H1 (cell line): ENCODE data around the gene EN1. TPM values are rescaled to one million over a fixed set of nuclear protein-coding genes. Genes with fewer than 3 reads are reported as not detected.

Source experiments
- CTCF ChIA-PET: fragments of 300-600 bp; sonication (Branson Sonifier 250); formaldehyde crosslinking; loops from one replicate; lab custom pipeline; 2021; ENCODE audit not compliant: partially characterized antibody; lab: Charles Lee
- POLR2A ChIA-PET: fragments of 300-600 bp; sonication (Branson Sonifier 250); formaldehyde crosslinking; loops from one replicate; lab custom pipeline; 2021; ENCODE audit warnings: inconsistent platforms; ENCODE audit not compliant: partially characterized antibody; lab: Charles Lee
- DNase-seq, 2 experiments: peaks; one replicate each; pipeline versions ENCODE4 v3.0.0 to v3.0.0-alpha.2; 2010 to 2022; ENCODE audit warnings: low spot score in 2 of 2, low read depth in 1 of 2, mixed read lengths in 1 of 2
- FAIRE-seq: peaks from 2 replicates; lab custom pipeline; 2011; peaks lifted over from hg19 to GRCh38; lab: Jason Lieb, UNC
- H2AFZ ChIP-seq: 2 replicates; pipeline ENCODE4 v1.8.1; 2012; ENCODE audit warnings: low read length, inconsistent platforms
- H2AK5ac ChIP-seq: 2 replicates; pipeline ENCODE4 v1.6.1; 2013; ENCODE audit warnings: low read depth, low read length
- H2BK120ac ChIP-seq: replicated peaks from 2 replicates; pipeline ENCODE3; 2013; ENCODE audit warnings: low read depth, low read length, inconsistent platforms
- H2BK12ac ChIP-seq: 2 replicates; pipeline ENCODE4 v1.6.1; 2013; ENCODE audit warnings: low read depth, low read length
- H2BK15ac ChIP-seq: 2 replicates; pipeline ENCODE4 v1.6.1; 2013; ENCODE audit warnings: low read length
- H2BK20ac ChIP-seq: 2 replicates; pipeline ENCODE4 v1.6.1; 2013; ENCODE audit warnings: low read length
- H2BK5ac ChIP-seq: 2 replicates; pipeline ENCODE4 v1.6.1; 2013; ENCODE audit warnings: low read depth, low read length
- H3K14ac ChIP-seq: 2 replicates; pipeline ENCODE4 v1.6.1; 2013; ENCODE audit warnings: inconsistent platforms; ENCODE audit not compliant: insufficient read length
- H3K18ac ChIP-seq: 2 replicates; pipeline ENCODE4 v1.6.1; 2013; ENCODE audit warnings: low read length; ENCODE audit errors: extremely low read depth
- H3K23ac ChIP-seq: 2 replicates; pipeline ENCODE4 v1.6.1; 2013; ENCODE audit warnings: inconsistent platforms; ENCODE audit not compliant: insufficient read length
- H3K23me2 ChIP-seq: 2 replicates; pipeline ENCODE4 v1.6.1; 2013; ENCODE audit warnings: low read depth, low read length
- H3K27ac ChIP-seq: 2 replicates; pipeline ENCODE4 v1.6.1; 2011; ENCODE audit warnings: low read depth, low read length, inconsistent platforms
- H3K27me3 ChIP-seq, 4 experiments: replicated peaks in 1 of 4; 1 replicate in 1 of 4; 2 replicates in 3 of 4; pipeline versions ENCODE4 v1.6.1 to v1.8.1; 2011 to 2013; ENCODE audit warnings: low read length in 3 of 4, mild to moderate bottlenecking in 3 of 4, inconsistent platforms in 2 of 4, mixed read lengths in 2 of 4, moderate library complexity in 1 of 4; ENCODE audit not compliant: control insufficient read depth in 3 of 4, insufficient read depth in 3 of 4; ENCODE audit errors: extremely low read depth in 1 of 4
- H3K36me3 ChIP-seq, 4 experiments: 2 replicates each; pipeline versions ENCODE4 v1.6.1 to v1.8.1; 2011 to 2013; ENCODE audit warnings: mild to moderate bottlenecking in 4 of 4, low read length in 3 of 4, moderate library complexity in 2 of 4, control low read depth in 1 of 4, inconsistent platforms in 1 of 4; ENCODE audit not compliant: insufficient read depth in 4 of 4, control insufficient read depth in 2 of 4
- H3K4ac ChIP-seq: replicated peaks from 2 replicates; pipeline ENCODE3; 2013; ENCODE audit warnings: low read length, low read depth, mixed read lengths, inconsistent platforms; ENCODE audit not compliant: insufficient read length
- H3K4me1 ChIP-seq, 4 experiments: replicated peaks in 1 of 4; 1 replicate in 1 of 4; 2 replicates in 3 of 4; pipeline versions ENCODE4 v1.6.1 to v1.8.1; 2011 to 2013; ENCODE audit warnings: low read length in 3 of 4, inconsistent platforms in 2 of 4, mixed read lengths in 1 of 4; ENCODE audit not compliant: insufficient read depth in 4 of 4, control insufficient read depth in 3 of 4
- H3K4me2 ChIP-seq, 2 experiments: 2 replicates each; pipeline versions ENCODE4 v1.6.1 to v1.8.1; 2011 to 2013; ENCODE audit warnings: low read depth in 2 of 2, low read length in 2 of 2, control low read depth in 1 of 2, inconsistent platforms in 1 of 2, mild to moderate bottlenecking in 1 of 2; ENCODE audit not compliant: insufficient read depth in 1 of 2
- H3K4me3 ChIP-seq, 4 experiments: fragments of 200-600, 300-600 bp in 1 of 4; sonication (generic), shearing (Covaris generic), sonication (Bioruptor Twin) in 1 of 4; 2 replicates each; pipeline versions ENCODE4 v1.5.1 to v1.8.1; 2011 to 2016; ENCODE audit warnings: low read length in 4 of 4, low read depth in 3 of 4, control low read depth in 2 of 4, inconsistent platforms in 2 of 4, mild to moderate bottlenecking in 2 of 4, mixed read lengths in 1 of 4, moderate library complexity in 1 of 4; ENCODE audit not compliant: insufficient read depth in 2 of 4; ENCODE audit errors: extremely low read depth in 1 of 4
- H3K56ac ChIP-seq: replicated peaks from 2 replicates; pipeline ENCODE3; 2013; ENCODE audit warnings: low read depth, mild to moderate bottlenecking, mixed read lengths, low read length, inconsistent platforms; ENCODE audit not compliant: insufficient read length
- H3K79me1 ChIP-seq: 2 replicates; pipeline ENCODE4 v1.6.1; 2013; ENCODE audit warnings: low read depth, low read length, control low read depth
- H3K79me2 ChIP-seq, 2 experiments: 2 replicates each; pipeline versions ENCODE4 v1.6.1 to v1.8.1; 2012 to 2013; ENCODE audit warnings: low read length in 2 of 2, mild to moderate bottlenecking in 2 of 2, inconsistent platforms in 1 of 2; ENCODE audit not compliant: insufficient read depth in 2 of 2, control insufficient read depth in 1 of 2
- H3K9ac ChIP-seq, 4 experiments: replicated peaks in 1 of 4; 1 replicate in 1 of 4; 2 replicates in 3 of 4; pipeline versions ENCODE4 v1.6.1 to v1.8.1; 2011 to 2013; ENCODE audit warnings: low read depth in 3 of 4, low read length in 3 of 4, control low read depth in 2 of 4, mild to moderate bottlenecking in 2 of 4, moderate library complexity in 2 of 4, inconsistent platforms in 1 of 4; ENCODE audit errors: extremely low read depth in 1 of 4
- H3K9me3 ChIP-seq, 2 experiments: 2 replicates each; pipeline versions ENCODE4 v1.6.1 to v1.8.1; 2012 to 2013; ENCODE audit warnings: mild to moderate bottlenecking in 2 of 2, moderate library complexity in 2 of 2, control low read depth in 1 of 2, inconsistent platforms in 1 of 2, low read depth in 1 of 2, low read length in 1 of 2, mixed read lengths in 1 of 2; ENCODE audit not compliant: insufficient read depth in 2 of 2
- H4K20me1 ChIP-seq, 2 experiments: replicated peaks in 1 of 2; 2 replicates each; pipeline versions ENCODE3 to v1.8.1; 2011 to 2013; ENCODE audit warnings: inconsistent platforms in 2 of 2, low read length in 2 of 2, mild to moderate bottlenecking in 1 of 2; ENCODE audit not compliant: insufficient read depth in 2 of 2, control insufficient read depth in 1 of 2
- H4K5ac ChIP-seq: 2 replicates; pipeline ENCODE4 v1.6.1; 2013; ENCODE audit warnings: low read length, low read depth, mixed read lengths, inconsistent platforms; ENCODE audit not compliant: insufficient read length
- H4K8ac ChIP-seq: 2 replicates; pipeline ENCODE4 v1.8.0; 2013; ENCODE audit warnings: mild to moderate bottlenecking, moderate library complexity, low read length, inconsistent platforms; ENCODE audit not compliant: insufficient read depth; ENCODE audit errors: extremely low read depth
- H4K91ac ChIP-seq: replicated peaks from 2 replicates; pipeline ENCODE3; 2013; ENCODE audit warnings: low read length, mixed read lengths, inconsistent platforms; ENCODE audit not compliant: insufficient read length
- CBX8 ChIP-seq: fragments of 300-800, 300-1000 bp; sonication (generic); IDR thresholded peaks from 2 replicates; pipeline ENCODE4 v1.7.1; 2016; ENCODE audit warnings: low read depth, low read length, borderline replicate concordance
- CHD1 ChIP-seq: IDR thresholded peaks from 2 replicates; pipeline ENCODE4 v1.6.1; 2012; ENCODE audit warnings: low read depth, low read length, improper control_type of control experiment
- E2F6 ChIP-seq: IDR thresholded peaks from 2 replicates; pipeline ENCODE4 v1.6.1; 2012; ENCODE audit warnings: inconsistent platforms
- EZH2 ChIP-seq: fragments of 200-600 bp; sonication (generic); IDR thresholded peaks from 2 replicates; pipeline ENCODE4 v1.7.1; 2012; ENCODE audit warnings: low read depth, mild to moderate bottlenecking, moderate library complexity, low read length, inconsistent platforms; ENCODE audit not compliant: severe bottlenecking
- RNF2 ChIP-seq: fragments of 200-900, 300-1000 bp; sonication (generic); IDR thresholded peaks from 2 replicates; pipeline ENCODE4 v1.7.1; 2016; ENCODE audit warnings: borderline replicate concordance, low read depth, mild to moderate bottlenecking, antibody characterized with exemption, low read length; ENCODE audit not compliant: poor library complexity, severe bottlenecking; ENCODE audit errors: missing control alignments
- SIN3A ChIP-seq, 2 experiments: IDR thresholded peaks in 1 of 2; conservative IDR thresholded peaks in 1 of 2; 2 replicates each; pipeline ENCODE4 v1.6.1; 2011 to 2012; ENCODE audit warnings: low read length in 2 of 2, improper control_type of control experiment in 1 of 2, low read depth in 1 of 2, mild to moderate bottlenecking in 1 of 2
- SUZ12 ChIP-seq: fragments of 200-600 bp; sonication (generic); IDR thresholded peaks from 2 replicates; pipeline ENCODE4 v1.6.1; 2012; ENCODE audit warnings: mild to moderate bottlenecking, inconsistent platforms, low read length, moderate library complexity, mixed read lengths
- TCF12 ChIP-seq: IDR thresholded peaks from 2 replicates; pipeline ENCODE4 v1.6.1; 2011; ENCODE audit warnings: low read depth, mild to moderate bottlenecking, low read length
- WGBS, 2 experiments: shearing (Covaris generic) in 1 of 2; methylation state at CpG; one replicate each; pipeline versions ENCODE4 v1.1.6 to v1.1.7; 2013 to 2015; ENCODE audit warnings: low lambda C conversion rate in 2 of 2, mixed read lengths in 2 of 2, inconsistent platforms in 1 of 2, low coverage in 1 of 2, missing lambda C conversion rate in 1 of 2; ENCODE audit not compliant: insufficient replicate concordance in 2 of 2, insufficient coverage in 1 of 2, insufficient read length in 1 of 2; ENCODE audit errors: extremely low coverage in 1 of 2, missing lambda C conversion rate in 1 of 2; 5-methylcytosine and 5-hydroxymethylcytosine counted together
- polyA plus RNA-seq, 7 experiments: library from polyadenylated mRNA; depleted of rRNA in 3 of 7; stranded (reverse) in 5 of 7; unstranded in 2 of 7; fragments of >200 nt in 5 of 7; fragments of 200-250 nt in 2 of 7; gene quantifications; 1 replicate in 5 of 7; 2 replicates in 1 of 7; 4 replicates in 1 of 7; pipeline versions ENCODE4 v1.2.1 to v1.2.3, GENCODE V29; 2011 to 2013; ENCODE audit warnings: missing spikeins in 2 of 7, mixed read lengths in 2 of 7
- total RNA-seq: library from RNA; stranded (reverse); fragmentation: NEBNext Ultra II Directional; extraction: Animal tissue kit (Norgen Biotek cat#: 25700); gene quantifications from 2 replicates; pipeline ENCODE4 v1.2.1, GENCODE V29; 2021

Gene EN1
- total and polyA plus RNA-seq, 2 of the 8 experiments (the other 6 are each of a cell fraction or from before 2014, with no cell fraction given): not detected

- Histone ChIP-seq H2BK120ac (no peak overlapping the region), H4K20me1 (peaks cover 19 to 27% of the 10 kb centered on the region in 2 experiments), H4K5ac (no peak overlapping the region), H2BK20ac (peak overlapping the region; percentile 86), H3K27me3 (peaks cover 91 to 99% (median 95%) of the 10 kb centered on the region in 4 experiments), H3K14ac (no peak overlapping the region), H2BK5ac (no peak overlapping the region), H3K79me2 (no peaks in the 10 kb centered on the region), H2BK12ac (peak overlapping the region; percentile 68; the same call in 1 of the 2 replicates), H3K23ac (no peak overlapping the region), H3K23me2 (peaks cover 12% of the 10 kb centered on the region), H3K18ac (peak overlapping the region; percentile 48; the same call in 1 of the 2 replicates), H3K56ac (no peak overlapping the region), H4K8ac (peak overlapping the region; percentile 62; the same call in 1 of the 2 replicates), H3K79me1 (no peaks in the 10 kb centered on the region), H3K27ac (no peak overlapping the region), H3K36me3 (peaks cover 0 to 10% (median 0%) of the 10 kb centered on the region in 4 experiments; a peak in 1 of 8 replicates), H2BK15ac (peak overlapping the region; percentile 72; the same call in 1 of the 2 replicates), H4K91ac (no peak overlapping the region), H2AFZ (no peak overlapping the region; the same call in 1 of the 2 replicates), H3K4me1 (peaks cover 3 to 39% (median 33%) of the 10 kb centered on the region in 4 experiments), H3K4me3 (peak overlapping the region in 1 of 4 experiments; percentile 37; a peak in 3 of 8 replicates), H3K9me3 (no peaks in the 10 kb centered on the region), H3K4ac (no peak overlapping the region), H3K9ac (no peak overlapping the region), H3K4me2 (peak overlapping the region; percentile 54 to 90), H2AK5ac (no peak overlapping the region)
- POLR2A ChIA-PET: interaction anchor here (1.1 to 1.9 kb wide), 5 partner anchors 8 to 78 kb away, joined by 3 to 10 read pairs (median 3); no protein-coding TSS in a partner anchor
- FAIRE-seq (no peak), DNase-seq (no peak)
- TF ChIP-seq TCF12: 0 out of 2 replicates have a peak, but pooled peaks have one; percentile 50
- no peak for TF ChIP-seq E2F6
- TF ChIP-seq SIN3A (conservative IDR thresholded peaks at IDR 0.05 in 1 of 2, IDR thresholded peaks at IDR 0.05 in 1 of 2; ENCODE audit: low read depth in 1 of 2, low read length in 2 of 2): no peak
- TF ChIP-seq SUZ12: peak; percentile 97
- TF ChIP-seq RNF2: peak; percentile 84
- TF ChIP-seq CBX8: peak; percentile 36; the same call in 1 of the 2 replicates
- TF ChIP-seq EZH2: peak; percentile 97
- no peak for TF ChIP-seq CHD1
- CTCF ChIA-PET: interaction anchor here (0.7 to 8.6 kb wide), 6 partner anchors 10 to 623 kb away, joined by 3 to 84 read pairs (median 5); no protein-coding TSS in a partner anchor
- 8% methylated on average over 42 of the region's 47 CpGs; no CpG with 5 or more reads in 1 of the 2 experiments for WGBS, 2 experiments
Measured at GRCh38 chr2:118845522-118846441, 1.7 kb downstream of the EN1 start.
